NOMO-1 treated with DMSO at 0.1 percent for 48 hours (cell line): Measurements from ENCODE around the gene CD58.

ENCODE experiments used
- DNase-seq: peaks from one replicate; lab custom pipeline; 2025; ENCODE audit not compliant: unreplicated experiment; lab: John Stamatoyannopoulos, UW

Gene CD58

GRCh38 chr1:116544588-116545358 lies 26.1 kb downstream of the CD58 start:
- DNase-seq: no peak

- DNase-seq: peak; percentile 75
These were observed 30.7 kb downstream of the CD58 start for GRCh38 chr1:116540088-116540487.

- no peak for DNase-seq
These were observed 32.3 kb downstream of the CD58 start for GRCh38 chr1:116538544-116538943.

- peak; percentile 24 for DNase-seq
These were observed 32.9 kb downstream of the CD58 start for GRCh38 chr1:116537898-116538297.

- peak; percentile 80 for DNase-seq
These were observed 33.6 kb downstream of the CD58 start for GRCh38 chr1:116537040-116537831.

GRCh38 chr1:116534014-116534739 lies 36.6 kb downstream of the CD58 start:
- DNase-seq: no peak

GRCh38 chr1:116533429-116533820 lies 37.4 kb downstream of the CD58 start:
- DNase-seq: no peak

- DNase-seq: peak; percentile 71
These were observed 38.0 kb downstream of the CD58 start for GRCh38 chr1:116532671-116533428.

- DNase-seq: no peak
These were observed 38.9 kb downstream of the CD58 start for GRCh38 chr1:116531917-116532316.

GRCh38 chr1:116529681-116530080 lies 41.1 kb downstream of the CD58 start:
- DNase-seq: no peak

GRCh38 chr1:116529199-116529631 lies 41.6 kb downstream of the CD58 start:
- no peak for DNase-seq

- no peak for DNase-seq
These were observed 42.3 kb downstream of the CD58 start for GRCh38 chr1:116528329-116529083.

GRCh38 chr1:116525440-116525839 lies 45.4 kb downstream of the CD58 start:
- DNase-seq: no peak

GRCh38 chr1:116521186-116521585 lies 49.6 kb downstream of the CD58 start:
- peak; percentile 42 for DNase-seq

- DNase-seq: no peak
These were observed 52.4 kb downstream of the CD58 start for GRCh38 chr1:116518400-116518799.

- no peak for DNase-seq
These were observed 54.2 kb downstream of the CD58 start for GRCh38 chr1:116516631-116517030.

GRCh38 chr1:116515702-116516101 lies 55.1 kb downstream of the CD58 start:
- DNase-seq: no peak

GRCh38 chr1:116514708-116515525 lies 55.9 kb downstream of the CD58 start:
- peak; percentile 100 for DNase-seq

- no peak for DNase-seq
These were observed 56.9 kb downstream of the CD58 start for GRCh38 chr1:116513956-116514355.
